Measurements from ENCODE around the gene DARS1. TPM values are rescaled to one million over a fixed set of nuclear protein-coding genes. Genes with fewer than 3 reads are reported as not detected.

DARS1 gene
- polyA plus RNA-seq, 1 donor (not counting 4 experiments of a cell fraction or from before 2014, with no cell fraction given): 129 TPM

DNA sequence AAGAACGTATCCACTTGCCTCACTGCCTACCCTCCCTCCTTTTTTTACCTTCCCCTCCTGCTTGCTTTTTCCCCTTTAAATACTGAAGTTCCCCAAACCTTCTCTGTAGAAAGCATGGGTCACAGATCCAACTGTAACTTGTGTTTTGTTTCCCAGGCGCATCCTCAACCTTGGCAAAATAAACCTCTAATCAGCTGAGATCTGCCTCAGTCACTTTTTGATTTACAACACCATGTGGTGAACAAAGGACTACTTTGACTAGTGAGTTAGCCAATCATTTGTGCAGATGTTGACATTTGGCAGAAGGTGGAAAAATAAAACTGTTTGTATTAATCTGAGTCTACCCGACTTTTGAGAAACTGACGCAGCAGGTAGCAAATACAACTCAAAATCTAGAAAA is 85.9 kb downstream of the DARS1 start:
- dilution Hi-C loops (cut with MboI; ENCODE audit: extremely low pct_ligation_motif_present, low sequenced_read_pairs): no loop called here
- Histone ChIP-seq H3K9me1 (ENCODE audit: control insufficient read depth, extremely low read depth, insufficient read depth, low read length) (no peaks in the 10 kb centered on the region), H3K27me3 (ENCODE audit: control insufficient read depth, extremely low read depth, insufficient read depth, low read length) (no peaks in the 10 kb centered on the region), H3K4me1 (ENCODE audit: control insufficient read depth, extremely low read depth, insufficient read depth, low read length) (no peaks in the 10 kb centered on the region), H3K9me3 (ENCODE audit: control insufficient read depth, low read depth, low read length) (no peaks in the 10 kb centered on the region), H3K4me2 (ENCODE audit: control insufficient read depth, extremely low read depth, insufficient read depth, low read depth, low read length) (no peak overlapping the region), H2AFZ (ENCODE audit: control insufficient read depth, low read length) (no peak overlapping the region), H4K20me1 (ENCODE audit: control insufficient read depth, extremely low read depth, insufficient read depth, low read length) (no peaks in the 10 kb centered on the region), H3K79me2 (ENCODE audit: control insufficient read depth, insufficient read depth, low read length) (no peaks in the 10 kb centered on the region), H3K27ac (ENCODE audit: control insufficient read depth, insufficient read depth, low read length) (no peak overlapping the region), H3K36me3 (ENCODE audit: control insufficient read depth in 2 of 2, extremely low read depth in 1 of 2, insufficient read depth in 2 of 2, low read length in 2 of 2) (no peaks in the 10 kb centered on the region), H3K9ac (ENCODE audit: control insufficient read depth, extremely low read depth, insufficient read depth, low read length) (no peak overlapping the region), H3K4me3 (ENCODE audit: control insufficient read depth in 2 of 3, extremely low read depth in 1 of 3, insufficient read depth in 2 of 3, low read depth in 1 of 3, low read length in 3 of 3) (no peak overlapping the region)
- TF ChIP-seq EZH2 (IDR thresholded peaks at IDR 0.05; ENCODE audit: low read length): no peak
- TF ChIP-seq, protein P1, sequence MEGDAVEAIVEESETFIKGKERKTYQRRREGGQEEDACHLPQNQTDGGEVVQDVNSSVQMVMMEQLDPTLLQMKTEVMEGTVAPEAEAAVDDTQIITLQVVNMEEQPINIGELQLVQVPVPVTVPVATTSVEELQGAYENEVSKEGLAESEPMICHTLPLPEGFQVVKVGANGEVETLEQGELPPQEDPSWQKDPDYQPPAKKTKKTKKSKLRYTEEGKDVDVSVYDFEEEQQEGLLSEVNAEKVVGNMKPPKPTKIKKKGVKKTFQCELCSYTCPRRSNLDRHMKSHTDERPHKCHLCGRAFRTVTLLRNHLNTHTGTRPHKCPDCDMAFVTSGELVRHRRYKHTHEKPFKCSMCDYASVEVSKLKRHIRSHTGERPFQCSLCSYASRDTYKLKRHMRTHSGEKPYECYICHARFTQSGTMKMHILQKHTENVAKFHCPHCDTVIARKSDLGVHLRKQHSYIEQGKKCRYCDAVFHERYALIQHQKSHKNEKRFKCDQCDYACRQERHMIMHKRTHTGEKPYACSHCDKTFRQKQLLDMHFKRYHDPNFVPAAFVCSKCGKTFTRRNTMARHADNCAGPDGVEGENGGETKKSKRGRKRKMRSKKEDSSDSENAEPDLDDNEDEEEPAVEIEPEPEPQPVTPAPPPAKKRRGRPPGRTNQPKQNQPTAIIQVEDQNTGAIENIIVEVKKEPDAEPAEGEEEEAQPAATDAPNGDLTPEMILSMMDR (optimal IDR thresholded peaks at IDR 0.05 in 1 of 3, IDR thresholded peaks at IDR 0.05 in 1 of 3, conservative IDR thresholded peaks at IDR 0.05 in 1 of 3; ENCODE audit: extremely low read depth in 1 of 3, insufficient read depth in 2 of 3, low read length in 3 of 3): no peak
- FAIRE-seq (no peak), DNase-seq (ENCODE audit: low read depth, low spot score) (no peak)

DNA sequence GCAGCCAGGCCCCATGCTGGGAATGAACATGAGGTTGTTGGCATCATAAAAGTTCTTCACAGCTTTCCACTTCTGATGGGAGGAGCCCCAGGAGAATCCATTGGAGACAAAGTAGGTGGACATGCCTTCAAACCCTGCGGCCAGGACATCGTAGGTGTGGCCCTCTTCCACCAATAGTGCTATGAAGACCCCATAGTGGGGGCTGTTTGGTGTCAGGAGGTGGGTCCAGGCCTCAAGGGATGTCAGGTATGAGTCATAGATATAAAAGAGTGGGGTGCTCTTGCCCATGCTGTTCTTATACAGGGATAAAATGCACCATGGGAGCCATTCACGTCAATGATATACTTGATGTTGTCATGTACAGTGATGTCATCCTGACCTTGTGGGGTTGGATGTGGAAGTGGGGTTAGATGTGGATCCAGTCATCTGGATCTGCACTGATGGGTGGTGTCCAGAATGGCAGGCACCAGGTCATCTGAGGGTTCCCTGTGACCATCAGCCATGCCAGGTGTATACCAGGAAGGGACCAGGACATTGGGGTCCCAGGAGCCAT is 87.1 kb downstream of the DARS1 start:
- dilution Hi-C loops (cut with MboI; ENCODE audit: extremely low pct_ligation_motif_present, low sequenced_read_pairs): no loop called here
- no peak for TF ChIP-seq EZH2 (IDR thresholded peaks at IDR 0.05; ENCODE audit: low read length)
- TF ChIP-seq, protein P1 (optimal IDR thresholded peaks at IDR 0.05 in 1 of 3, IDR thresholded peaks at IDR 0.05 in 1 of 3, conservative IDR thresholded peaks at IDR 0.05 in 1 of 3; ENCODE audit: extremely low read depth in 1 of 3, insufficient read depth in 2 of 3, low read length in 3 of 3): no peak
- Histone ChIP-seq H3K4me1 (ENCODE audit: control insufficient read depth, extremely low read depth, insufficient read depth, low read length) (no peaks in the 10 kb centered on the region), H3K9me3 (ENCODE audit: control insufficient read depth, low read depth, low read length) (no peaks in the 10 kb centered on the region), H2AFZ (ENCODE audit: control insufficient read depth, low read length) (no peak overlapping the region), H3K36me3 (ENCODE audit: control insufficient read depth in 2 of 2, extremely low read depth in 1 of 2, insufficient read depth in 2 of 2, low read length in 2 of 2) (no peaks in the 10 kb centered on the region), H3K79me2 (ENCODE audit: control insufficient read depth, insufficient read depth, low read length) (no peaks in the 10 kb centered on the region), H3K9ac (ENCODE audit: control insufficient read depth, extremely low read depth, insufficient read depth, low read length) (no peak overlapping the region), H3K4me2 (ENCODE audit: control insufficient read depth, extremely low read depth, insufficient read depth, low read depth, low read length) (no peak overlapping the region), H3K9me1 (ENCODE audit: control insufficient read depth, extremely low read depth, insufficient read depth, low read length) (no peaks in the 10 kb centered on the region), H3K4me3 (ENCODE audit: control insufficient read depth in 2 of 3, extremely low read depth in 1 of 3, insufficient read depth in 2 of 3, low read depth in 1 of 3, low read length in 3 of 3) (no peak overlapping the region), H3K27me3 (ENCODE audit: control insufficient read depth, extremely low read depth, insufficient read depth, low read length) (no peaks in the 10 kb centered on the region), H3K27ac (ENCODE audit: control insufficient read depth, insufficient read depth, low read length) (no peak overlapping the region), H4K20me1 (ENCODE audit: control insufficient read depth, extremely low read depth, insufficient read depth, low read length) (no peaks in the 10 kb centered on the region)
- DNase-seq (ENCODE audit: low read depth, low spot score) (no peak), FAIRE-seq (no peak)

Measured in keratinocyte (primary cell).